Tibial nerve (tissue), 3 donors: ENCODE measurements around the gene PXMP4.

Source experiments
- CTCF ChIP-seq, 5 experiments: fragments of 200-600 bp in 3 of 5; fragments of 450-650 bp in 2 of 5; sonication (generic) in 3 of 5; IDR thresholded peaks; one replicate each; pipeline ENCODE4 v1.5.1; 2016 to 2019; ENCODE audit warnings: antibody characterized with exemption in 5 of 5, mild to moderate bottlenecking in 3 of 5, moderate library complexity in 2 of 5
- POLR2A ChIP-seq, 2 donors: fragments of 450-650 bp; IDR thresholded peaks; one replicate each; pipeline ENCODE4 v1.6.1; 2017; ENCODE audit warnings: antibody characterized with exemption in 2 of 2, mild to moderate bottlenecking in 2 of 2, moderate library complexity in 2 of 2

GRCh38 chr20:33681288-33681687, 38.8 kb downstream of the PXMP4 start:
- no peak for TF ChIP-seq CTCF (IDR thresholded peaks at IDR 0.05)
- no peak for TF ChIP-seq POLR2A (IDR thresholded peaks at IDR 0.05)
